ENCODE results near the gene PPA1.
"Not testable (repeated sequence)": the region's sequence is repeated elsewhere in the genome, so short reads cannot be mapped to it uniquely, and the experiment has no call there.

The PPA1 gene

DNA sequence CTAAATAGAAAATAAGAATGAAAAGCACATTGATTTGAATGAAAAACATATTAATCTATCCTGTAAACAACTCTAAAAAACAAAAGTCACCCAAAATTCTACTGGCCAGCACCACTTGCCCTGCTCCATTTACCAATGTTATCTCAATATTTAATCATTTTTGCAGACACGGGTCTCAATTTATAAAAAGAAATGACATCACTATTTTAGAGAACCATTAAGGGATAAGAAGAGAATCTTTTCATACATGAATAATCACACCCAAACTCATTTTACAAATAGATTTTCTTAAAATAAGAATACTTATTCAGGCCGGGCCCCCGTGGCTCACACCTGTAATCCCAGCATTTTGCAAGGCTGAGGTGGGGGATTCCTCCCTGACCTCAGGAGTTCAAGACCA lies 66.8 kb downstream of the PPA1 start:
- no peak for DNase-seq

DNA sequence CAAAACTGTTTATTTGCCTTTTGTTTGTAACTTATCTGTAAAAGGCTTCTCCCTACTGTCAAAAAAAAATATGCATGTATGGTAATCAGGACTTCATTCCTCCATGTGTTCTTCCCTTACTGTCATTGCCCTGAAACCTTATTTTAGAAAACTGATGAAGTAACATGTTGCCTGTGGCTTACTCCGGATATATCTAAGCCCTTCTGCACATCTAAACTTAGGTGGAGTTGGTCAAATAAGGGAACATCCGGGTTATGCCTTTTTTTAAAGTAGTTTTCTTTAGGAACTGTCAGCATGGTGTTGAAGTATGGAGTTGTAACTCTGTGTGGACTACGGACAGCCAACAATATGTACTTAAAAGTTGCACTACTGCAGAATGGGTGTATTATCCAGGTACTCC lies 69.1 kb downstream of the PPA1 start:
- DNase-seq = peak; percentile 27

DNA sequence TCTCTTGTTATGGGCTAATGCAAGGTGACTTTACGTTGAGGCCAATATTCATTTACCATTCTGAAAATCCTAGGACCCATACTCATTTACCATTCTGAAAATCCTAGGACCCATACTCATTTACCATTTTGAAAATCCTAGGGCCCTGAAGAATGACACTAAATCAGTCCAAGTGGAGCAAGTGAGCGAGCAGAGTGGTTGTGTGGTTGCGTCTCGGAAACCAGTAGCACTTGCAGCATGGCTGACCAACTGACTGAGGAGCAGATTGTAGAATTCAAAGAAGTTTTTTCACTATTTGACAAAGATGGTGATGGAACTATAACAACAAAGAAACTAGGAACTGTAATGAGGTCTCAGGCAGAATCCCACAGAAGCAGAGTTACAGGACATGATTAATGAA lies 69.8 kb downstream of the PPA1 start:
- no peak for DNase-seq

DNA sequence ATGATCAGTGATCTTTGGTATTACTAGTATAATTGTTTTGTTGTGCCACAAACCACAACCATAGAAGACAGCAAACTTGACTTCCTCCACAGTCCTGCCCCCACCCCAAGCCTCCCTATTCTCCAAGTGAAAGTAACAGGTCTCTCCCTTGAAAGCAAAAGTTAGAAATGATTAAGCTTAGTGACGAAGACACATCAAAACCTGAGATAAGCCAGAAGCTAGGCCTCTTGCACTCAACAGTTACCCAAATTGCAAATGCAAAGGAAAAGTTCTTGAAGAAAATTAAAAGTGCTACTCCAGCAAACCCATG lies 70.4 kb downstream of the PPA1 start:
- DNase-seq = peak; percentile 74

DNA sequence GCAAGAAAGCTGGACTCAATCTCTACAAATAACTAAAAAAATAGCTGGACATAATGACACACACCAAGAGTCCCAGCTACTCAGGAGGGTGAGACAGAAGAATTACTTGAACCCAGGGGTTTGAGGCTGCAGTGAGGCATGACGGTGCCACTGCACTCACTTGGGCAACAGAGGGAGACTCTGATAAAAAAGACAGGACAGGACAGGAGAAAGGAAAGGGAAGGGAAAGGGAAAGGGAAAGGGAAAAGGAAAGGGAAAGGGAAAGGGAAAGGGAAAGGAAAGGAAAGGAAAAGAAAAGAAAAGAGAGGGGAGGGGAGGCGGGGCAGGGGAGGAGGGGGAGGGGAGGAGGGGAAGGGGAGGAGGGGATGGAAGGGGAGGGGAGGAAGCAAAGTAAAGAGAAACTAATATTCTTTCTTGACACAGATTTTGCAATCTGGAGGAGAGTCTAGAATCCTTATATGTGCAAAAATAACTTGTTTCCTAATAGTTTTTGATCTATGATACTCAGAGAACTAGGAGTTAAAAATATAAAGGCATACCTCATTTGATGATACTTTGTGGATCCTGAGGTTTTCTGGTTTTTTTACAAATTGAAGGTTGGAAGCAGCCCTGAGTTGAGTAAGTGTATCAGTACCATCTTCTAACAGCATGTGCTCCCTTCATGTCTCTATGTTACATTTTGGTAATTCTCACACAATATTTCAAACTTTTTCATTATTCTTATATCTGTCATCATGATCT lies 70.9 kb downstream of the PPA1 start:
- peak; percentile 32 for DNase-seq

DNA sequence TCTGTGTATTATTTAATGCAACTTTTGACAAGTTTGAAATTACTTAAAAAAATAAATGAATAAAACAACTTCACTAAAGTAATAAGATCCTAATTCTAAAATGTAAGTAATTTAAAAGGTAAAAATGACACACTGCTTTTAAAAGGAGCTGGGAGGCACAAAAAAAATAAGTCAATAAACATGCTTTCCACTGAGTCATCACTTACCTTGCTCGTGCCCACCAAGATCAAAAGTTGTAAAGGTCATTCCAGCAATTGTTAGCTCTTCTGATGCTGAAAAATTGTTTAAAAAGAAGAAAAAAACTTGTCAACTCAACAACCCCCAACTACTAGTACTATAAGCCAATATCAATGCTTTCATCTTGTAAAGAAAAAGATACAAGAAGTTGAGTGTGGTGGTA lies 72.4 kb downstream of the PPA1 start:
- no peak for DNase-seq

DNA sequence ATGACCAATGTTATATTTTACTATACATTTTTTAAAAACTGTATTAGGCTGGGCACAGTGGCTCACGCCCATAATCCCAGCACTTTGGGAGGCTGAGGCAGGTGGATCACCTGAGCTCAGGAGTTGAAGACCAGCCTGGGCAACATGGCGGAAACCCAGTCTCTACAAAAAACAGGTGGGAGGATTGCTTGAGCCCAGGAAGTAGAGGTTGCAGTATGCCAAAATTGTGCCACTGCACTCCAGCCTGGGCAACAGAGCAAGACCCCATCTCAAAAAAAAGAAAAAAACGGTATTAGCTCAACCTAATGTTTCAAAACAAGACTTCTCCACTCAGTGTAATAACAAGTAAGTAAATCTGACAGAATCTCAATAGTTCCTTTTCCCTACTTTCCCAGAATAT lies 73.9 kb downstream of the PPA1 start:
- DNase-seq = not testable (repeated sequence)

DNA sequence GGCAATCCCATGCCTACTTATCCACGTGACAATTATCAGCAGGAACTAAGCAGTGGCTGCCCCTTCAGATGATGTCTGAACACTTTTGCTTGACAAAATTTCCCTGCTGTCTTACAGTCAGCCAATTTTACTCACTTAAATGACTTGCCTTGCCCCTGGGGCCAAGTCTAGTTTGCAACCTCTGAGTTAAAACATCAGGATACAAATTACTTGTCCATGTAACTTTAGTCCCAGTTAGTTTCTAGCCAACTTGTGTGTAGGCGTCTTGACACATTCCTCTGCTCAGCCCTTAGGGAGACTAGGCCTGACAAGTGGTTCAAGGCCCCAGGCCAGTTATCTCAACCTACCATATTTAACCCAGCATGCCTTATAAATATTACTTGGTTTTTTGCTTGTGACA lies 75.1 kb downstream of the PPA1 start:
- DNase-seq = no peak

DNA sequence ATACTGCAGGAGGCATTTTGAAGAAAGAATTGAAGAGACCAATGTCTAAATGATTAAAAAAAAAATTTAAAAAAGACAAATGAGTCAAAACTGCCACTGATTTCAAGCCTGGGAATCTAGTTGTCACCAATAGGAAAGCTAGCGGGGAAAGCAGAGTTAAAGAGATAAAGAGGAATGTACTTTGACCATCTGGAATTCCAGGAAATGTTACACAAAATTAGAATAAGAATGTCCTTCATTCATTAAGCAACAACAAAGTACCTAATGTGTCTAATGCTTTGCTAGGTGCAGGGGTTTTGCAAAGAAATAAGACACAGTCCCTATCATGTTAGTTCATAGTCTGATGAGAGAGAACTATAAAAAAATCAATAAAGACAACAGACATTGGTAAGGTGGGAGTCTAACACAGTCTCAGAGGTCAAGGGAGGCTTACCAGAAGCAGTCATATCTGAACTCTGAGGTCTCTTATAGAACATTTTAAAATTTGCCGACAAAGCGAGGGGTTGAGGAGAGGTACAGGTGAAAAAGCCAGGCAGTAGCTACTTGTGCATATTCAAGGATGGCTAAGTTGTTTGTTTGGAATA lies 77.9 kb downstream of the PPA1 start:
- no peak for DNase-seq
